GM23338 (cell line): ENCODE measurements around the gene MARCHF3. TPM values are rescaled to one million over a fixed set of nuclear protein-coding genes. Genes with fewer than 3 reads are reported as not detected.
"Not testable (repeated sequence)": the region's sequence is repeated elsewhere in the genome, so short reads cannot be mapped to it uniquely, and the experiment has no call there.

ENCODE experiments used
- ATAC-seq: fragments of 200-7000 bp; cut with Tn5 transposase; 3 replicates; pipeline ENCODE4 v1.9.1; 2020
- DNase-seq: peaks from one replicate; pipeline ENCODE4 v3.0.0-alpha.2; 2015; ENCODE audit warnings: low spot score
- H2AFZ ChIP-seq: fragments of 200-600 bp; sonication (generic); 2 replicates; pipeline ENCODE4 v1.8.0; 2016; ENCODE audit warnings: antibody characterized with exemption, mild to moderate bottlenecking, moderate library complexity
- H3F3A ChIP-seq: fragments of 200-600 bp; sonication (generic); replicated peaks from 2 replicates; pipeline ENCODE4 v1.8.0; 2017; ENCODE audit warnings: antibody characterized with exemption, mixed run types, low read depth
- H3K27ac ChIP-seq: fragments of 200-600 bp; sonication (generic); 2 replicates; pipeline ENCODE4 v1.6.1; 2016; ENCODE audit warnings: low read depth
- H3K27me3 ChIP-seq: fragments of 200-600 bp; sonication (generic); 2 replicates; pipeline ENCODE4 v1.8.0; 2016; ENCODE audit warnings: mild to moderate bottlenecking, mixed run types, moderate library complexity; ENCODE audit not compliant: insufficient read depth
- H3K36me3 ChIP-seq: fragments of 200-600 bp; sonication (generic); 2 replicates; pipeline ENCODE4 v1.8.0; 2016; ENCODE audit warnings: mild to moderate bottlenecking; ENCODE audit not compliant: insufficient read depth
- H3K4me1 ChIP-seq: fragments of 200-600 bp; sonication (generic); 2 replicates; pipeline ENCODE4 v1.8.0; 2016; ENCODE audit warnings: mild to moderate bottlenecking, moderate library complexity; ENCODE audit not compliant: insufficient read depth
- H3K4me2 ChIP-seq: fragments of 200-600 bp; sonication (generic); 2 replicates; pipeline ENCODE4 v1.7.1; 2017; ENCODE audit warnings: mixed run types
- H3K4me3 ChIP-seq: fragments of 200-600 bp; sonication (generic); 2 replicates; pipeline ENCODE4 v1.6.1; 2016; ENCODE audit warnings: mixed run types
- H3K79me2 ChIP-seq: fragments of 200-600 bp; sonication (generic); replicated peaks from 2 replicates; pipeline ENCODE4 v1.8.0; 2017; ENCODE audit warnings: mild to moderate bottlenecking; ENCODE audit not compliant: insufficient read depth
- H3K9me2 ChIP-seq: fragments of 200-600 bp; sonication (generic); 2 replicates; pipeline ENCODE4 v1.8.0; 2017; ENCODE audit not compliant: insufficient read depth
- H4K20me1 ChIP-seq: fragments of 200-600 bp; sonication (generic); replicated peaks from 2 replicates; pipeline ENCODE4 v1.8.0; 2017; ENCODE audit warnings: mild to moderate bottlenecking; ENCODE audit not compliant: insufficient read depth
- H3K27ac Mint-ChIP-seq: 2 replicates; pipeline ENCODE4 v1.8.0; 2020; ENCODE audit warnings: inconsistent platforms, mild to moderate bottlenecking, moderate library complexity, mixed read lengths
- H3K27me3 Mint-ChIP-seq: 3 replicates; pipeline ENCODE4 v1.8.0; 2022; ENCODE audit warnings: low read depth, mild to moderate bottlenecking, moderate library complexity, mixed read lengths, inconsistent platforms; ENCODE audit not compliant: insufficient read depth, poor library complexity
- H3K36me3 Mint-ChIP-seq: 3 replicates; pipeline ENCODE4 v1.8.0; 2021; ENCODE audit warnings: low read depth, mild to moderate bottlenecking, inconsistent platforms, moderate library complexity, mixed read lengths
- H3K4me1 Mint-ChIP-seq: 3 replicates; pipeline ENCODE4 v1.8.0; 2020; ENCODE audit warnings: mild to moderate bottlenecking, inconsistent platforms, mixed read lengths
- H3K4me3 Mint-ChIP-seq: 3 replicates; pipeline ENCODE4 v1.8.0; 2021; ENCODE audit warnings: moderate library complexity, mild to moderate bottlenecking, inconsistent platforms, mixed read lengths
- H3K9me3 Mint-ChIP-seq: 3 replicates; pipeline ENCODE4 v1.8.0; 2020; ENCODE audit warnings: moderate library complexity, mild to moderate bottlenecking, inconsistent platforms, mixed read lengths
- CREB1 ChIP-seq: fragments of 250-450 bp; sonication (Bioruptor Pico); IDR thresholded peaks from 2 replicates; pipeline ENCODE4 v1.5.0; 2020; ENCODE audit warnings: low read depth, mild to moderate bottlenecking, moderate library complexity
- EZH2phosphoT487 ChIP-seq: fragments of 200-600 bp; sonication (generic); IDR thresholded peaks from one replicate; pipeline ENCODE4 v1.8.1; 2018; ENCODE audit warnings: antibody characterized with exemption; ENCODE audit not compliant: unreplicated experiment
- JUNB ChIP-seq: IDR thresholded peaks from one replicate; pipeline ENCODE4 v1.6.1; 2016; ENCODE audit warnings: antibody characterized with exemption; ENCODE audit not compliant: unreplicated experiment
- NANOG ChIP-seq: IDR thresholded peaks from 2 replicates; pipeline ENCODE4 v1.6.1; 2016; ENCODE audit warnings: antibody characterized with exemption, borderline replicate concordance
- REST ChIP-seq: IDR thresholded peaks from one replicate; pipeline ENCODE4 v1.6.1; 2018; ENCODE audit warnings: antibody characterized with exemption; ENCODE audit not compliant: unreplicated experiment
- ZNF462 ChIP-seq: fragments of 250-450 bp; sonication (Bioruptor Pico); IDR thresholded peaks from 2 replicates; pipeline ENCODE4 v1.5.0; 2020; ENCODE audit warnings: mild to moderate bottlenecking, moderate library complexity
- polyA plus RNA-seq: library from polyadenylated mRNA; unstranded; fragments of >200 nt; fragmentation: Nextera tagmentation; extraction: Ambion mirVana; gene quantifications from 2 replicates; pipeline ENCODE4 v1.2.1, GENCODE V29; 2016
- total RNA-seq: library from RNA; depleted of rRNA; stranded (reverse); fragments of >200 nt; shearing (Covaris generic); gene quantifications from 2 replicates; pipeline ENCODE4 v1.2.3, GENCODE V29; 2014

The MARCHF3 gene
- total and polyA plus RNA-seq, 2 experiments from 2014 or later = 7.0 to 12.7 TPM

- DNase-seq (no peak), ATAC-seq (no peak)
- H3K27me3 Mint-ChIP-seq = peaks cover 2% of the 10 kb centered on the region
- H3K27me3 ChIP-seq = peaks cover 16% of the 10 kb centered on the region
- H3K4me1 Mint-ChIP-seq = peaks cover 31% of the 10 kb centered on the region
- TF ChIP-seq JUNB = no peak
- TF ChIP-seq EZH2phosphoT487 = no peak
- no peak for TF ChIP-seq CREB1 (CRISPR knock-in tag)
- no peak for TF ChIP-seq ZNF462
- TF ChIP-seq REST = no peak
- no peak for TF ChIP-seq NANOG
- H2AFZ ChIP-seq = no peak overlapping the region
- H3F3A ChIP-seq = no peaks in the 10 kb centered on the region
- H3K4me3 ChIP-seq = no peak overlapping the region
- H3K79me2 ChIP-seq = peaks cover 39% of the 10 kb centered on the region
- H3K4me1 ChIP-seq = peaks cover 23% of the 10 kb centered on the region
- H3K4me2 ChIP-seq = no peak overlapping the region
- H3K27ac ChIP-seq = no peak overlapping the region
- H3K36me3 ChIP-seq = no peaks in the 10 kb centered on the region
- H4K20me1 ChIP-seq = peaks cover 6% of the 10 kb centered on the region; the same call in 1 of the 2 replicates
- peaks cover 7% of the 10 kb centered on the region; the same call in 1 of the 2 replicates for H3K9me2 ChIP-seq
- H3K27ac Mint-ChIP-seq = no peak overlapping the region
- no peak overlapping the region for H3K4me3 Mint-ChIP-seq
- no peaks in the 10 kb centered on the region for H3K36me3 Mint-ChIP-seq
- no peaks in the 10 kb centered on the region for H3K9me3 Mint-ChIP-seq
These were observed 5.5 kb downstream of the MARCHF3 start for GRCh38 chr5:127024821-127025220.

GRCh38 chr5:127023552-127024191, 6.7 kb downstream of the MARCHF3 start:
- Histone ChIP-seq H3K79me2 (peaks cover 39% of the 10 kb centered on the region), H3K4me1 (peaks cover 16% of the 10 kb centered on the region)
- H3K36me3 Mint-ChIP-seq, H3K27ac ChIP-seq, H3K27me3 Mint-ChIP-seq, ATAC-seq, H3K9me3 Mint-ChIP-seq, H3K4me2 ChIP-seq, DNase-seq, H3K36me3 ChIP-seq, H4K20me1 ChIP-seq, H3F3A ChIP-seq, H3K27ac Mint-ChIP-seq, H3K9me2 ChIP-seq, H3K4me3 ChIP-seq, H2AFZ ChIP-seq, H3K27me3 ChIP-seq, H3K4me3 Mint-ChIP-seq: not testable (repeated sequence)
- peaks cover 23% of the 10 kb centered on the region for H3K4me1 Mint-ChIP-seq
